Bronchial epithelial cell (primary cell): ENCODE results near the gene NR4A2. TPM values are rescaled to one million over a fixed set of nuclear protein-coding genes. Genes with fewer than 3 reads are reported as not detected.
A peak's percentile ranks its signal among the peaks of the same experiment; 100 is the strongest.

ENCODE experiments used
- DNase-seq: peaks from one replicate; pipeline ENCODE4 v3.0.0-alpha.2; 2010; ENCODE audit warnings: low read depth
- FAIRE-seq: peaks from 2 replicates; lab custom pipeline; 2011; peaks lifted over from hg19 to GRCh38; lab: Jason Lieb, UNC
- H3K27me3 ChIP-seq: 2 replicates; pipeline ENCODE4 v1.5.1; 2011; ENCODE audit warnings: low read length; ENCODE audit not compliant: control insufficient read depth, insufficient read depth
- H3K36me3 ChIP-seq: 2 replicates; pipeline ENCODE4 v1.5.1; 2011; ENCODE audit warnings: low read length; ENCODE audit not compliant: control insufficient read depth, insufficient read depth
- H3K4me3 ChIP-seq: 2 replicates; pipeline ENCODE4 v1.5.1; 2011; ENCODE audit warnings: mild to moderate bottlenecking, low read depth, low read length, control low read depth
- total RNA-seq: library from RNA; depleted of rRNA; stranded (reverse); fragments of >200 nt; gene quantifications from 2 replicates; pipeline ENCODE4 v1.2.1, GENCODE V29; 2014
- TF ChIP-seq, protein P1 (sequence below): IDR thresholded peaks from 2 replicates; pipeline ENCODE4 v1.5.1; 2011; ENCODE audit warnings: mild to moderate bottlenecking, moderate library complexity, low read length, control low read depth, inconsistent platforms; ENCODE audit not compliant: insufficient read depth, severe bottlenecking

The NR4A2 gene
- total RNA-seq, 1 donor from 2014 or later, result under 0.01 TPM

DNA sequence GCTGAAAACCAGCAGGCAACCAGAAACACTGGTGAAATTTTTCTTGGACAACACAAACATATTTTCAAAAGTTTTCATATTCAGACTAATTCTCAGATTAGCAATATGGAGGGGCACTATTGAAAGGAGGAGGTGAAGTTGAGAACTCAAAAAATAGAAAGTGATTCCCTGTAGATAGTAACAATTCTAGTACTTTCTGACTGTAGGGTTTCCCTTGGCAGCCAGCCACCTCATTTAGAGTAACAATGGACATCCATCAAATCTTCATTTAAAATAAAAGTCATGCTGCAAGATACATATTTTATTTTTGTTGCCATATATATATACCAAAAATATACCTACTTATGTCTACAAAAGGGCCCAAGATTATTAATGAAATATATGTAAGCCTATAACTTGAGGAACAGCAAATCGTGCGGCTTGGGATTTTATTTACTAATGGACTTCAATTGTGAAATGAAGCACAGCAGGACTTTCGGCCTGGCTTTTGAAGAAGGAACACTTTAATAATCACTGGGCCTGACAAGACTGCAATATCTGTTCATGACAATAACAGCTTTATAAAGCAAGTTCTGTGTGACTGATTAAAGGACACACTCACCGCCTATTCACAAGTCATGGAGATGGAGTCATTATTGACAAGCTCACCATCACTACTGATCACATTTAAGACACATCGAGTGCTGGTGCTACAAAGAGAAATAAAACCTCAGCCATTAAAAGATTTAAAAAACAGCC is 6.8 kb upstream of the NR4A2 start:
- FAIRE-seq (no peak), DNase-seq (no peak)
- Histone ChIP-seq H3K36me3 (no peaks in the 10 kb centered on the region), H3K4me3 (no peak overlapping the region), H3K27me3 (no peaks in the 10 kb centered on the region)
- TF ChIP-seq, protein P1, sequence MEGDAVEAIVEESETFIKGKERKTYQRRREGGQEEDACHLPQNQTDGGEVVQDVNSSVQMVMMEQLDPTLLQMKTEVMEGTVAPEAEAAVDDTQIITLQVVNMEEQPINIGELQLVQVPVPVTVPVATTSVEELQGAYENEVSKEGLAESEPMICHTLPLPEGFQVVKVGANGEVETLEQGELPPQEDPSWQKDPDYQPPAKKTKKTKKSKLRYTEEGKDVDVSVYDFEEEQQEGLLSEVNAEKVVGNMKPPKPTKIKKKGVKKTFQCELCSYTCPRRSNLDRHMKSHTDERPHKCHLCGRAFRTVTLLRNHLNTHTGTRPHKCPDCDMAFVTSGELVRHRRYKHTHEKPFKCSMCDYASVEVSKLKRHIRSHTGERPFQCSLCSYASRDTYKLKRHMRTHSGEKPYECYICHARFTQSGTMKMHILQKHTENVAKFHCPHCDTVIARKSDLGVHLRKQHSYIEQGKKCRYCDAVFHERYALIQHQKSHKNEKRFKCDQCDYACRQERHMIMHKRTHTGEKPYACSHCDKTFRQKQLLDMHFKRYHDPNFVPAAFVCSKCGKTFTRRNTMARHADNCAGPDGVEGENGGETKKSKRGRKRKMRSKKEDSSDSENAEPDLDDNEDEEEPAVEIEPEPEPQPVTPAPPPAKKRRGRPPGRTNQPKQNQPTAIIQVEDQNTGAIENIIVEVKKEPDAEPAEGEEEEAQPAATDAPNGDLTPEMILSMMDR, result no peak

DNA sequence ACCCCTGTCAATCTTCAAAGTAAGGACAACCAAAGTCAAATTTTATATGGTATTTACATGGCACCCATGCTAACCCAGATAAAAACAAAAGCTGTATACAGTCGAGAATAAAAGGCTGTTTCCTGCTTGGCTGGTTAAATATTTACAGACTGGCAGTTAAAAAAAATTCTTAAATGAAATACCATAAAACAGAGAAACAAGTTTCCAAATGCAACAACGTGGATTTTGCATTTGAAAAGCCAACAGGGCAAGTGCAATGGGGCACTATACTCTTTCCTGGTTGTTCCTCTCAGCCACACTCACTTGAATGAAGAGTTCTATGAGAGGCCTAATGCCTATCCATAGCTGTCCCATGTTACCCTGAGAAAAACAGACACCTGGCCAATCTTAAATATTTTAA is 6.1 kb upstream of the NR4A2 start:
- DNase-seq (no peak), FAIRE-seq (no peak)
- TF ChIP-seq, protein P1, result no peak
- no peak overlapping the region for H3K4me3 ChIP-seq
- H3K36me3 ChIP-seq, result no peaks in the 10 kb centered on the region
- H3K27me3 ChIP-seq, result no peaks in the 10 kb centered on the region

DNA sequence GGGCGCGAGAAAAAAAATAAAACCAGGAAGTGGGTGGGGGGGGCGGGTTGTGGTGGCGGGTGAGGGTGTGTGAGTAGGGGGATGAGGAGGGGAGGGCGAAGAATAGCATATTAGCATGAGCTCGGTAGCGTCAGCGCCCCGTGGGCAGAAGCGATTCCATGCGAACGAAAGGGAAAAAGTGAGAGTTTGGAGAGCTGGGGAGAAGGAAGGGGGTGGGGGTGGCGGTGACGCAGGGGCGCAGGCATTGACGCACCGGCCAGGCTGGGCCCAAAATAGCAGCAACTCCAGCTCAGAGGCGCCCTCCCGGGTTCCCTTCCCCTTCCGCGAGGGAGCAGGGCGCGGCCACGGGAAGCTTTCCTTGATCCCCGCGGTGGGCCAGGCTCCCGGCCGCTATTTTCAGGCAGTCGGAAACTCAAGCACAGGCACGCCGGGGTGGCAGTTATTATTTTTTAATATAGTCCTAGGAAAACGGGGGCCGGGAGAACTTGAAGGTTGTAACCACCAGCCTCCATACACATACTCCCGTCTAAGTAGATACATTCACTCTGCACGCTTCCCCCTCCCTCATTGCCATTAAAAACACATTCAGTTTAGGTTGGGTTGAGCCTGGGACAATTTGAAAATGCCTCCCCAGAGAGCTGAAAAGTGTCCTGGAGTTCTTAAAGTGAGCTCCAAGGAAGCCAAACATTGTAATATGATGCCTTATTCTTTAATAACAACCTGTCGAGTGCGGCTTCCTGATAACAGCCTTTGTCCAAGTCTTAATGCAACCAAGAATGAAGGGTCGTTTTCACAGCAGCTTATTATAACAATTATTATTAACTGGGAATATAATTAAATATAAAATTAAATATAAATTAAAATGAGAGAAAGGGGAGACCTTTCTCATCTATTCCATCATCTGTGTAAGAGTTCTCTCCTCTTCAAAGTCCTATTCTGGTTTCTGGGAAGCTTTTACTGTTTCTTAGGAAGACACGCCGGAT is 2.3 kb upstream of the NR4A2 start:
- no peak for FAIRE-seq
- DNase-seq, result peak; percentile 76
- no peaks in the 10 kb centered on the region for H3K27me3 ChIP-seq
- TF ChIP-seq, protein P1, result peak; percentile 40
- peaks cover under 1% of the 10 kb centered on the region for H3K36me3 ChIP-seq
- peak overlapping the region; percentile 85 for H3K4me3 ChIP-seq

DNA sequence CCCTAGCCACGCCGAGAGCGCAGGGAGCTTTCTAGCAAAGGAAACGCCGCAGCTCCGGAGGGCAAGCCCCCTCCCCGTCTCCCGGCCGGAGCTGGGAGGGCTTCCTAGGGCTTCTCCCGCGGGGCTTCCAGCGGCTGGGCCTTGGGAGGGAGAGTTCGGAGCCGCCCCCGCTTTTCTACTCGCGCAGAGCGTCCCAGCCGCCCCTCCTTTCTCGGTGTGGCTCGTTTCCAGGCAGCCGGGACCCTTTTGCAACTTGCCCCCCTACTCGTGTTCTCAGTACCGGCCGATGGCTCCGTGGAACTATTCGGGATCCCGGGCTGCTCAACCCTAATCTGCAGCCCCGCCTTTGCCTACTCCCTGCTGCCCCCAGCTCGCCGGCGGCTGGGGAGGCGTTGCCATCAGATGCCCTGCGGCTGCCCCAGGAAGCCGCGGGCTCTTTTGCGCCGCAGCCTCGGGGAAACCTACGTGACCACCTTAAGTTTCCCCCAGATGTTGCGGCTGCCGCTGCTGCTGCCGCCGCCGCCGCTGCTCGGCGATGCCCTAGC is 1.5 kb upstream of the NR4A2 start:
- TF ChIP-seq, protein P1, result no peak
- Histone ChIP-seq H3K4me3 (peak overlapping the region; percentile 85), H3K36me3 (peaks cover 1% of the 10 kb centered on the region), H3K27me3 (no peaks in the 10 kb centered on the region)
- DNase-seq (no peak), FAIRE-seq (no peak)

DNA sequence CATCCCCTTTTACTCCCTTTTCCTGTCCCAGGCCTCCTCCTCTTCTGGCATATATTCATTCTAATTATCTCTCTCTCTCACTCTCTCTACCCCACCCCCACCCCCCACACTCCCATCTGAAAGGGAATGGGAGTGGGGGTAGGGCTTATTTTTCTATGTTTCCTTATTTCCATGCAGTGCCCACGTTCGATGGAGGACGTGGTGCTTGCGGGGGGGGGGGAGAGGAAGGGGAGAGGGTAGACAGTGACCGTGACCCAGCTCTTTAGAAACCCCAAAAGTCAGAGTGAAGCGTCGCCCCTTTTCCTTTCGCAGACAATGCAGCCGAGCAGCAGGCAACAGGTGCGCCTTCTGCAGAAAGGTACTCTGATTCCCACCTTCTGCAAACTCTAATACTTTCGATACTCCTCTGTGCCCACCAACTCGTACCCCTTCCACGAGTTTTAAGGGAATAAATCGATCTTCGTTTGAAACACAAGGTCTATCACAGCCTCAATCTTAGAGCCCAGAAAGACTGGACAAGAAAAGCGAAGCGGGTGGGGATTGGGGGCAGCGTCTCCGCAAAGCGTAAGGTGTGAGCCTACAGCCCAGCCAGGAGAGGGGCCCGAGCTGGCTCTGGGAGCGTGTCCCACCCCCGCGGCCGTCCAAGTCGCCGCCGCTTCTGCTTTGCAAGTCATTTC is 891 bp upstream of the NR4A2 start:
- no peak for FAIRE-seq
- DNase-seq, result no peak

More for the DNA sequence above, 891 bp upstream of the NR4A2 start:
- Histone ChIP-seq H3K4me3 (peak overlapping the region; percentile 85), H3K36me3 (peaks cover 1% of the 10 kb centered on the region), H3K27me3 (no peaks in the 10 kb centered on the region)
- TF ChIP-seq, protein P1, result no peak
